Endothelial cell of umbilical vein (primary cell): ENCODE data around the gene EGFL7.

Source experiments
- EZH2 ChIP-seq: IDR thresholded peaks from 2 replicates; pipeline ENCODE4 v1.6.1; 2012; ENCODE audit warnings: borderline replicate concordance, low read depth, mild to moderate bottlenecking, moderate library complexity, low read length, inconsistent platforms; ENCODE audit not compliant: severe bottlenecking
- FOS ChIP-seq: IDR thresholded peaks from 2 replicates; pipeline ENCODE4 v1.6.1; 2011; ENCODE audit warnings: mild to moderate bottlenecking, low read length, moderate library complexity, borderline replicate concordance; ENCODE audit not compliant: insufficient read depth
- GATA2 ChIP-seq: IDR thresholded peaks from 2 replicates; pipeline ENCODE4 v1.7.0; 2011; ENCODE audit warnings: low read depth, mild to moderate bottlenecking, moderate library complexity, mixed read lengths, low read length; ENCODE audit not compliant: insufficient read length, insufficient read depth
- JUN ChIP-seq: IDR thresholded peaks from 2 replicates; pipeline ENCODE4 v1.6.1; 2011; ENCODE audit warnings: borderline replicate concordance, low read depth; ENCODE audit not compliant: insufficient read length, insufficient read depth
- MYC ChIP-seq: IDR thresholded peaks from one replicate; pipeline ENCODE4 v1.6.1; 2011; ENCODE audit warnings: mild to moderate bottlenecking, low read depth, low read length
- POLR2A ChIP-seq: IDR thresholded peaks from 2 replicates; pipeline ENCODE4 v1.6.1; 2012; ENCODE audit warnings: low read depth, mild to moderate bottlenecking, control low read depth, low read length
- POLR2AphosphoS5 ChIP-seq: IDR thresholded peaks from 2 replicates; pipeline ENCODE4 v1.6.1; 2012; ENCODE audit warnings: low read depth, mild to moderate bottlenecking, control low read depth, low read length, moderate library complexity; ENCODE audit not compliant: insufficient read depth
- TF ChIP-seq, protein P1 (sequence below), 2 donors: IDR thresholded peaks; 1 replicate in 1 of 2; 2 replicates in 1 of 2; pipeline ENCODE4 v1.5.1; 2011; ENCODE audit warnings: low read length in 2 of 2, mild to moderate bottlenecking in 2 of 2, moderate library complexity in 2 of 2, control low read depth in 1 of 2, inconsistent platforms in 1 of 2, low read depth in 1 of 2; ENCODE audit not compliant: insufficient read depth in 1 of 2; ENCODE audit errors: extremely low read depth in 1 of 2
- TF ChIP-seq, protein P2 (sequence below): IDR thresholded peaks from 2 replicates; pipeline ENCODE4 v1.6.1; 2011; ENCODE audit not compliant: insufficient read depth, insufficient read length

DNA sequence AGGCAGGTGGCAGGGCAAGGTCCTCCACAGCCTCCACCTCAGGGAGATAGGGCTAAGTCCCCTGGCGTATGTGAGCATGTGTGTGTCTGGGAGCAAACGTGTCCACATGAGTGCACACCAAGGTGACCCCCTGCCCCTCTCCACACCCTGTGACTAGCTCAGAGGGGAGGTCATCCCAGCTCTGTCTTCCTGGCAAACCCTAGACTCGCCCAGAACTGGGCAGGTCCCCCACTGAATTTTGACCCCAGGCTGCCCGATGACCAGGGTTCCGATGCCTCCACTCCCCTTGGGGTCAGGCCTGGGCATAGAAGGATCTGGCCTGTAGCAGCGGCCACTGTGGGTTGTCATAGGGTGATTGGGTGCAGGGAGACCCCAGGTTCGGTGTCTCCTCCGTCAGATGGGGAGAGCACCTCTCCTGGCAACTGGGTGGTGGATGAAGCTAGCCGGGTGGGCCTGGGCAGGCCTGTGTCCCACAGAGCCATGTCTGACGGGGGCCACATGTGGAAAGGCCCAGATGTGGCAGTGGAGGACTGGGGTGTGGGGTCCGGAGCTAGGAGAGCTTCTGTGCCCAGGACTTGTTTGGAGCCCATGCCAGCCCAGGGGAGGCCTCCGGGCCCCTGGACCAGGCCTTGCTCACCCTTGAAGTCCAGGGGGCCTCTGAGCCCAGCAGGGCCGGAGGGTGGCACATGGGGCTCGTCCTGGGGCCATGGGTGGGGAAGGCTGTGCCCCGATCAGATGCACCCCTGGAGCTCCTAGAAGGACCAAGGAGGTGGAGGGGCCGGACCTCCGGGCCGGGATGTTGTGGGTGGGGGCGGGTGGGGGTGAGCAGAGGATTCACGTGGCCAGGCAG, 55.9 kb downstream of the EGFL7 start:
- TF ChIP-seq, protein P1, sequence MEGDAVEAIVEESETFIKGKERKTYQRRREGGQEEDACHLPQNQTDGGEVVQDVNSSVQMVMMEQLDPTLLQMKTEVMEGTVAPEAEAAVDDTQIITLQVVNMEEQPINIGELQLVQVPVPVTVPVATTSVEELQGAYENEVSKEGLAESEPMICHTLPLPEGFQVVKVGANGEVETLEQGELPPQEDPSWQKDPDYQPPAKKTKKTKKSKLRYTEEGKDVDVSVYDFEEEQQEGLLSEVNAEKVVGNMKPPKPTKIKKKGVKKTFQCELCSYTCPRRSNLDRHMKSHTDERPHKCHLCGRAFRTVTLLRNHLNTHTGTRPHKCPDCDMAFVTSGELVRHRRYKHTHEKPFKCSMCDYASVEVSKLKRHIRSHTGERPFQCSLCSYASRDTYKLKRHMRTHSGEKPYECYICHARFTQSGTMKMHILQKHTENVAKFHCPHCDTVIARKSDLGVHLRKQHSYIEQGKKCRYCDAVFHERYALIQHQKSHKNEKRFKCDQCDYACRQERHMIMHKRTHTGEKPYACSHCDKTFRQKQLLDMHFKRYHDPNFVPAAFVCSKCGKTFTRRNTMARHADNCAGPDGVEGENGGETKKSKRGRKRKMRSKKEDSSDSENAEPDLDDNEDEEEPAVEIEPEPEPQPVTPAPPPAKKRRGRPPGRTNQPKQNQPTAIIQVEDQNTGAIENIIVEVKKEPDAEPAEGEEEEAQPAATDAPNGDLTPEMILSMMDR (IDR thresholded peaks at IDR 0.05; ENCODE audit: extremely low read depth in 1 of 2, insufficient read depth in 1 of 2, low read depth in 1 of 2, low read length in 2 of 2) = no peak
- TF ChIP-seq POLR2A = no peak
- no peak for TF ChIP-seq EZH2
- TF ChIP-seq POLR2AphosphoS5 = no peak
- TF ChIP-seq, protein P2, sequence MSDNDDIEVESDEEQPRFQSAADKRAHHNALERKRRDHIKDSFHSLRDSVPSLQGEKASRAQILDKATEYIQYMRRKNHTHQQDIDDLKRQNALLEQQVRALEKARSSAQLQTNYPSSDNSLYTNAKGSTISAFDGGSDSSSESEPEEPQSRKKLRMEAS = no peak
- no peak for TF ChIP-seq MYC
- TF ChIP-seq FOS = no peak
- TF ChIP-seq GATA2 = no peak
- no peak for TF ChIP-seq JUN
